A549 treated with CORT108297 at 1 μM for 4 hours (cell line): Measurements from ENCODE around the gene MASTL. TPM values are rescaled to one million over a fixed set of nuclear protein-coding genes. Genes with fewer than 3 reads are reported as not detected.

ENCODE experiments used
- total RNA-seq: library from RNA; stranded (reverse); fragments of 200-300 nt; extraction: Qiagen RNA extraction; gene quantifications from 5 replicates; pipeline ENCODE4 v1.2.3, GENCODE V29; 2022

MASTL gene
- total RNA-seq = 18.3 to 23.3 TPM (median 20.2 TPM) in 5 replicates

DNA sequence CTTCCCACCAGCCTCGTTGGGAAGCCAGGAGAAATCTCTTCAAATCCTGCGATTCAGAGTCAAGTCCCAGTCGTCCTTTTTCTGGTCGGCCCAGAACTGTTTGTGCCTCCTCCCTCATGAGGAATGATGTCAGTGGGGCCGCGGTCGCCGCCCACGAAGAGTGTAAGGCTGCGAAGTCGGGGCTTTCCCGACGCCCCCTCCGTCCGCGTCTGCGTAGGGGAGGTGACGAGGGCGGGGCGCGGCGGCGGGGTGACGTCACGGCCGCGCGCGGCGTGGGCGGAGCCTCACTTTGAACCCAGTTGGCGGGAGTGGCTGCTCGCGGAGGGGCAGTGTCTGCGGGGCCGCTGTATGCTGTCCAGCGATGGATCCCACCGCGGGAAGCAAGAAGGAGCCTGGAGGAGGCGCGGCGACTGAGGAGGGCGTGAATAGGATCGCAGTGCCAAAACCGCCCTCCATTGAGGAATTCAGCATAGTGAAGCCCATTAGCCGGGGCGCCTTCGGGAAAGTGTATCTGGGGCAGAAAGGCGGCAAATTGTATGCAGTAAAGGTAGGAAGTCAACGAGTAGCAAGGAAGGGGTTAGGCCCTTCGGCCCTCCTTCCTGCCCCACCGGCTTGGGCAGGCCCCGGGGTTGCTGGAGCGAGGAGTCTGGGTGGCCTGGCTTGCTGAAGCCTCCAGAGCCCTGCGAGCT is at the start of gene MASTL:
Gene MASTL (plus strand): TSS at position 287 of the 689 bp plus-strand sequence. CDS start 75 bp downstream, at position 362.

Other genes starting within 250 kb of the MASTL start
- gene ANKRD26, start 54.9 kb upstream of the MASTL start, total RNA-seq = 2.4 to 4.0 TPM (median 2.8 TPM) in 5 replicates
- 85.7 to 107 TPM (median 94.4 TPM) in 5 replicates for gene YME1L1, start 968 bp upstream of the MASTL start, total RNA-seq
- 24.0 to 32.0 TPM (median 27.0 TPM) in 5 replicates for gene ACBD5, start 85.4 kb downstream of the MASTL start, total RNA-seq